ENCODE results near the gene INTS1.
"Not testable (repeated sequence)": the region's sequence is repeated elsewhere in the genome, so short reads cannot be mapped to it uniquely, and the experiment has no call there.

Gene INTS1

DNA sequence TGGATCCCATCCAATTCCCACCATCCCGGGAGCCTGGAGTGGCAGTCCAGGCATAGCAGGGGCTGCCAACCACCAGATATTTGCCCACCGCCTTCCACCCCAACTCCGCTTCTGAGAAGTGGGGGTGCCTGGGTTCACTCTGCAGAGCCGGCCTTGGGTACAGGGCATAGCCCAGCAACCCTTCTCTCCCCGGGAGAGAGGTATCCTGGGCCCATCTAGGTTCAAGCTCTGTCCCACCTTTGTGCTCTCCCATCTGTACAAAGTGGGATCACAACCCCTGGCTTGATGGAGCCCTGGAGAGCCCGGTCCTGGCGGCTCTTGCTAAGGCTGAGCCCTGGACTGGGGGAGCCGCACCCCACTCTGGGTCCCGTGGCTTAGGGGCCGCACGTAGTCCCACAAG is 57.1 kb downstream of the INTS1 start:
- DNase-seq (ENCODE audit: low spot score), result no peak

- DNase-seq (ENCODE audit: low spot score), result no peak
Measured at GRCh38 chr7:1446620-1447032, 57.6 kb downstream of the INTS1 start.

DNA sequence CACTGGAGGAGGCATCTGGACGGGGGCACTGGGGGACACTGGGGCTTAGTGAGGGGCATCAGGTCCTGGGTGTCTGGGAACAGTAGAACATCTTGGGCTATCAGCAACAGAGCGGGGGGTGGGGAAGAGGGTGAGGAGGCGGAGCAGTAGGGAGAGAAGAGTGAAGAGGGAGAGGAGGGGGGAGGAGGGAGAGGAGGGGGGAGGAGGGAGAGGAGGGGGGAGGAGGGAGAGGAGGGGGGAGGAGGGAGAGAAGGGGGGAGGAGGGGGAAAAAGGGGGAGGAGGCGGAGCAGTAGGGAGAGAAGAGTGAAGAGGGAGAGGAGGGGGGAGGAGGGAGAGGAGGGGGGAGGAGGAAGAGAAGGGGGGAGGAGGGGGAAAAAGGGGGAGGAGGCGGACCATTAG is 58.2 kb downstream of the INTS1 start:
- DNase-seq (ENCODE audit: low spot score), result not testable (repeated sequence)

DNA sequence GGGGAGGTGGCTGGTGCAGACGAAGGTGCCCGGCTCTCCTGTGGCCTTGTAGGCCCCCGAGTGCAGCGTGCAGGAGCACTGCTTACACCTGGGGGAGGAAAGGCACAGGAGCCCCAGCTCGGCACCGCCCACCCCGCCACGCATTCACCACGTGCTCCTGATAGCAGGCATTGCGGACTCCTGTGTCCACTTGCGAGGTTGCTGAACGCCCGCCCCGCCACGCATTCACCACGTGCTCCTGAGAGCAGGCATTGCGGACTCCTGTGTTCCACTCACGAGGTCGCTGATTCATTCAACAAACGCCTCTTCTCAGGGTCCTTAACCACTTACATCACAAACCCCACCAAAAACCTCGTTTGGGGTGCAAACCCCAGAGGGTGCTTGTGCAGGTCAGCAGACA is 58.8 kb downstream of the INTS1 start:
- DNase-seq (ENCODE audit: low spot score), result no peak

DNA sequence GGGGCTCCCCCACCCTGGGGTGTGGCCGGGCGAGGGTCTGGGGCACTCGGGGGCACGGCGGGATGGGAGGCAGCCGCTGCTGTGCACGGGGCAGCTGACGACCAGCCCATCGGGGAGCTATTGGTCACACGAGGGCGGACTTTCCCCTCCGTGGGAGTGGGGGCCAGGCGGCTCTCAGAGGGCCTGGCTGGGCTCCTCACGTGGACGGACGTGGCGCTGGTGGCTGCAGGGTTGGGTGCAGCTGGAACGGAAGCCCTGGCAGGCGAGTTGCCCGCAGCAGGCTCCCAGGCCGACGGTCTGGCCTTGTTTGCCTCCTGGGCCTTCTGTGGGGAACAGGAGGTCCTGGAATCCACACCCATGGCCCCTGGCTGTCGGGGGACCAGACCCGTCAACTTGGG is 59.3 kb downstream of the INTS1 start:
- no peak for DNase-seq (ENCODE audit: low spot score)

DNA sequence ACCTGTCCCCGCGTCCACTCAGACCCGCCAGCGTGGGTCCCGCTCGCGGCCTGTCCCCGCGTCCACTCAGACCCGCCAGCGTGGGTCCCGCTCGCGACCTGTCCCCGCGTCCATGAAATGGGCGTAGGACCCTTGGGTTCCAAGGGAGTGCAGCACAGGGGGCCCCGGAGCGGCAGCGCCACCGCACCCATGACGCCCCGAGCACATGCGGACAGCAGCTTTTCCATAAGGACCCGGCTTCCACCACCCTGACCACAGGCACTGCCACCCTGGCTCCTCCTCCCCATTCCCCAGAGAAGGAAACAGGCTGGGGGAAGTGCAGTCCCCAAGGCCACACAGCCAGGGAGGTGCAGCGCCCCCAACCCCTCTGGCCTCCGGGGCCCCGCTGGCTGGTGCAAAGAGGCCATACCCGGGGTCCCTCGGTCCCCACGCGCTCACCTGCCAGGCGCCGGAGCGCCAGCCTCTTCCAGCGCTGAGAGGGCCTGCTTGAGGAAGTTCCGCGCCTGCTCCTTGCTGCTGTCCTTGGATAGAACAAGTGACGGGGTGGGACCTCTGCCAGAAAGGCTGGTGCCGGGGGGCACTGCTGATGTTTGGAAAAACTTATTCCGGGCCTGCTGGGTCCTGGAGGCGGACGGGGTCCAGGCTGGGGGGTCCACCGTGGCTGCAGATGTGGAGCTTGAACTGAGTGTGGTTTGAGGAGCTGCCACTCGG is 59.8 kb downstream of the INTS1 start:
- DNase-seq (ENCODE audit: low spot score), result no peak

DNA sequence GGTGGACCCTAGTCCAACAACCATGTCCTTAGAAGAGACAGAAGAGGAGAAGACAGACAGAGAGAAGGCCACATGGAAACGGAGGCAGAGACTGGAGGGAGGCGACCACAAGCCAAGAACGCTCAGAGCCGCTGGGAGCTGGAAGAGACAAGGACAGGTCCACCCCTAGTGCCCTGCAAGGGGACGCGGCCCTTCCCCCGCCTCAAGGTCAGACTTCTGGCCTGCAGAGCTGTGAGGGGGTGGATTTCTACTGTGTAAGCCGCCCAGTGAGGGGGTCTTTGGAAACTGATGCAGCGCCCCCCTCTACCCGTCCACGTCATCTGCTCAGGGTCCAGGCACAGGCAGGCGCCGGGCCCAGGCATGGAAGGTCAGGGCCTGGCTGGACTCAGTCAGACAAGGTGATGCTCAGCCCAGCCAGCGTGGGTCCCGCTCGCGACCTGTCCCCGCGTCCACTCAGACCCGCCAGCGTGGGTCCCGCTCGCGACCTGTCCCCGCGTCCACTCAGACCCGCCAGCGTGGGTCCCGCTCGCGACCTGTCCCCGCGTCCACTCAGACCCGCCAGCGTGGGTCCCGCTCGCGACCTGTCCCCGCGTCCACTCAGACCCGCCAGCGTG is 60.5 kb downstream of the INTS1 start:
- not testable (repeated sequence) for DNase-seq (ENCODE audit: low spot score)

DNA sequence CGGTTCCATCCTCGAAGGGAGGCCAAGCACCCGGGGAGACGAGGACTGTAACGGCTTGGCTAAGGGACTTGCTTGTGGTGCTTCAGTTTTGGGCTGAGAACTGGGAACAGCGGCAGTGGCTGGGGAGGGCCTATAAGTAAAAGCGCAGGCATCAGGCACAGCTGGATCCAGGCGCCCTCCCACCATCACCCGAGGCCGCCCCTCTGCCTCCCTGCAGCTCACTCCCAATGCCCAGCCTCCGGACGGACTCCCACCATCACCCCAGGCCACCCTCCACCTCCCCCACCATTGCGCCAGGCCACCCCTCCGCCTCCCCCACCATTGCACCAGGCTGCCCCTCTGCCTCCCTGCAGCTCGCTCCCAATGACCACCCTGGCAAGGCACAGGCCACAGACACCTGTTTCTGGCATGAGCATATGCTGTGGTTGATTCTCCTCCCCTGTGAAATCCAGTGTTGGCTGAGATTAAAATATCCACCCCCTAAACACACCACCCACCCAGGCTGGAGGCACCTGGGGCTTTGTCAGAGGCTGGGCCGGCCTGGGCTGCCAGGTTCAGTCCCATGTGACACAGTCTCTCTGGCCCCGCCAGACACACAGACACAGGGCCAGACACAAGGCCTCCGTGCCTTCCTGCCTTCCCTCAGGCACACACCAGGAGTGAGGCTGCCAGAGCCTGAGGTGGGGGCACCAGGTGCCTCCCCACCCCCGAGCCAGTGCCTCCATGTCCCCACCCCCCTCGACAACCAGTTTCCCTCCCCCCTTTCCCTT is 61.6 kb downstream of the INTS1 start:
- no peak for DNase-seq (ENCODE audit: low spot score)

- DNase-seq (ENCODE audit: low spot score), result no peak
Measured at GRCh38 chr7:1441615-1442354, 62.4 kb downstream of the INTS1 start.

DNA sequence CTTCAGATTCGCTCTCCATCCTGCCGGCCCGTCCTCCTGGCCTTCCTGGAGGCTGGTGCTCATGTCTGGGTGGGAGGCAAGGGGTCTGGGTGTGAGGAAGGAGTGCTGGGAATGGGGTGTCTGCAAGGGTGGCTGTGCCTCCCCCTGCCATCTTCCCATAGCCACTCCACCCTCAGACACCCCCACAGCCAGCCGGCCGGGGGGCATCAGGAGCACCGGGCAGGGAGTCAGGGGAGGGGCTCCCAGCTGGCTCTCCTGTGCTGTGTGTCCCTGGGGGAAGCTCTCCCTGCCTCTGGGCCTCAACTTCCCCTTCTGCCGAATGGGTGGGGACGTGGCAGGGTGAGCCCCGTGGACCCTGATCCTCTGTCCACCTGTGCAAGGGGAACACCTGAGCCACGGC is 63.6 kb downstream of the INTS1 start:
- no peak for DNase-seq (ENCODE audit: low spot score)

DNA sequence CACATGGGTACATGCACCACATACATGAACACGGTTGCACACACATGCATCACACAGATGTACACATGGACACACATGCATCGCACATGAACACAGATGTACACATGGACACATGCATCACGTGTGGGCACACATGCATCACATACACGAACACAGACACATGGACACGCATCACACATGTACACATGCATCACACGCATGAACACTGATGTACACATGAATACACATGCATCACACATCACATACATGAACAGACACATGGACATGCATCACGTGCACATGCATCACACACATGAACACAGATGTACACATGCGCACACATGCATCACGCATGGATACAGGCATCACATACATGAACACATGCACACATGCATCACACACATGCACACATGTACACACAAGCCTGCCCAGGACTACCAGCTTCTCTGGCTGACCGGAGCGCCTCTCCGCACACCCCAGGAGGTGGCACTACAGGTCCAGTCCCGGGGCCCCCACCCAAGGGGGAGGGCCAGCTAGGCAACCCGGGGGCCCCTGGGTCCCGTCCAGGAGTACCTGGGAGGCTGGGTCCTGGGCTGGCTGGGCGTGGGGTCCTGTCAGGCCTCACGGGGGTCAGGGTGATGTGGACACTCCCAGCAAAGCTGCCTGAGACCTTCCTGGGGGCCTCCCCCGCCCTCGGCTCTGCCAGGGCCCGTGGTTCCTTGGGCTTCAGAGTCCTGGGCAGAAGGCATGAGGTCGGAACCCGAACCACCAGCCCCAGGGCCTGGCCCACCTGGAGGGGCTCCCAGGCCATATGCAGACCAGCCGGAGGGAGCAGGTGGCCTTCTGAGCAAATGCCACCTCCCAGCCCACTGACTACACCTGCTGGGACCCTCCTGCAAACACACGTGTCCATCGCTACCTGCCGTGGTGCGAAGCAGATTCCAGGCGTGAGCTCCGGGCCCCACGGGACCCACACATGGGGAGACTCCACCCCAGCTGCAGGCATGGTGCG is 64.5 kb downstream of the INTS1 start:
- DNase-seq (ENCODE audit: low spot score), result no peak

- no peak for DNase-seq (ENCODE audit: low spot score)
Measured at GRCh38 chr7:1438821-1439220, 65.4 kb downstream of the INTS1 start.

- DNase-seq (ENCODE audit: low spot score), result no peak
Measured at GRCh38 chr7:1438208-1438607, 66.0 kb downstream of the INTS1 start.

DNA sequence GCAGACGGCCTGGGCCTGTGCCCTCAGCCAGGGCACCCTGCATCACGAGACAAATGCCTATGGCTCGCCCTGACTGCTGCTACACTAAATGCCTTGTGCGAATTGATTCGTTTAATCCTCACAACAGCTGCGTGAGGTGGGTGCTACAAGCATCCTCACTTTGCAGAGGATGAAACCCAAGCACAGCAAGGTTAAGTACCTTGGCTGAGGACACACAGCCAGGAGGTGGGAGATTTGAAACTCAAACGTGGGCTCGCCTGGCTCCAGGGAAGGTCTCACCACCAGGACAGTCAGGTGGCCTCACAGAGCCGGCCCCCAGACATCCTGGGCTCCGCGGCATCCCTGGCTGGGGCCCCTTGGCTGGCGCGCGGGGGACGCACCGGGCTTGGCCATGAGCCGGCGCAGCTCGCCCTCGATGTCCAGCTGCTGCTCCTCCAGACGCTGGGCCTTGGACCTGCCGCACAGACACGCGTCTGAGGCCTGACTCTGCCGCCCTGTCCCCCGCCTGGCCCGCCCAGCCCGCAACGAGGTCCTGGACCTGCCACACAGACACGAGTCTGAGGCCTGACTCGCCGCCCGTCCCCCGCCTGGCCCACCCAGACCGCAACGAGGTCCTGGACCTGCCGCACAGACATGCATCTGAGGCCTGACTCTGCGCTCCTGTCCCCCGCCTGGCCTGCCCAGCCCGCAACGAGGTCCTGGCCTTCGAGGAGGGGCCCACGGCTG is 66.9 kb downstream of the INTS1 start:
- DNase-seq (ENCODE audit: low spot score), result no peak

DNA sequence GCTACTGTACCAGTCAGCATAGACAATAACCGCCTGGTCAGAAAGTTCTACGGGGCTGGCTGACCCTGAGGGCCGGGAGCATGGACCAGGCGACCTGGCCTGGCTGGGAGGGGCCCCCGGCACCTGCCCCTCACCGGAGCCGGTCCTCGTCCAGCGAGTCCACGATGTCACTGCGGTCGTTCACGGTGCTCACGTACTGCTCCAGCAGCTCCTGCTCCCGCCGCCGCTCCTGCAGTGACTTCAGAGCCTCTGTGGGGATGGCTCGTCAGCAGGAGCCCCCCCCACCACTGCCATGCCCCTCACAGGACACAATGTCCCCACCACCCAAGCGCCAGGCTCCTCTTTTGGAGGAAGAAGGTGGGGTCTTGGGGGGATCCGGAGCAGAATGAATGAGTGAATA is 67.6 kb downstream of the INTS1 start:
- no peak for DNase-seq (ENCODE audit: low spot score)

- no peak for DNase-seq (ENCODE audit: low spot score)
Measured at GRCh38 chr7:1434891-1435670, 69.1 kb downstream of the INTS1 start.

GRCh38 chr7:1434165-1434718 is 69.9 kb downstream of the INTS1 start:
- DNase-seq (ENCODE audit: low spot score), result no peak

DNA sequence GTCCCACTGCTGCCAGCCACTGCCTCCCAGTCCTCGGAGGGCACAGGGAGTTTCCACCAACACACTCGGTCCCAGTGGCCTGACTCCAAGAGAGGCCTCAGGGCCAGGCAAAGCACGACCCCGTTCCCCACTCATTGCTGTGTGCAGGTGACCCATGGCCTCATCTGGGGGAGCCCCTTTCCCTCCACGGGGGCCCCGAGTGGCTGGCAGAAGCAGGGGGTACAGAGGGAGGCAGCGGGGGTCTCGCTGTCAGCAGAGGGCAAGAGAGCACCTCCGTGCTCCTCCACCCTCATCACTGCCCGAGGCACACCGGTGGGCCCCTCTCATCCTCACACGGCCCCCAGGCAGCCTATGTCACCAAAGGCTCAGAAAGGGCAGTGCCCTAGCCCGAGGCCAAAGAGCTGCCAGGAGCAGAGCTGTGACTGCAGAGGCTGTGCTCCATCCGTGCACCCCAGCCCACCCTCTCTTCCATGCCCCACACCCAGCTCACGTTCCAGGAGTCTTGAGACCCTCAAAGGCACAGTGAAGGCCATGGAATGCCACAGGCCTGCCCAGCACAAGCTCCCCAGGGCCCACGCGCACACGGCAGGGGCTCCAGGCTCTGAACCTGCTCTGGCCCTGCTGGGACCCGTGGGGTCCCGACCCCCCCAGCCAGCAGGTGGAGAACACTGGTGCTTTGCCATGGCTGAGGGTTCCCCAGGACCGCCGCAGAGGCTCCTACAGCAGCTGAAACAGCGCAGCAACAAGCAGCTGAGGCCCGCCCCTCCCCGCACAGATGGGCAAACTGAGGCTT is 70.9 kb downstream of the INTS1 start:
- no peak for DNase-seq (ENCODE audit: low spot score)
